LoVo (cell line): ENCODE data around the gene MFAP2.

ENCODE experiments used
- DNase-seq: peaks from one replicate; pipeline ENCODE4 v3.0.0-alpha.2; 2016; ENCODE audit warnings: low spot score

MFAP2 gene

DNA sequence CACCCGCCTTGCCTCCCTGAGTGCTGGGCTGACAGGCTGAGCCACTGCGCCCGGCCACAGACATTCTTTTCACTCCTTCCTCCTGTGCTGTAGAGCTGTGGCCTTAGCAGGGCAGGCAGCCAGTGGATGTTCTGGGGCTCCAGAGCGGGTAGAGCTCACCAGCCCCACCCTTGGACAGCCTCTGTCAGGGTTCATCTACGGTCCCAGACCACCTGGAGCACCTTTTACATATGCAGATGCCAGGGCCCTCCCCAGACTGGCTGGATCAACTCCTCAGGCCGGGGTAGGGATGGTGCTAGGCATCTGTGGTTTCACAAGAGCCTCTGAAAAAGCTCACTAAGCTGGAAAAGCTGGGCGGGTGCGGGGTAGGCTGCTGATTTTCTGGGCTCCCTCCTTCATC lies 26.7 kb upstream of the MFAP2 start:
- no peak for DNase-seq

DNA sequence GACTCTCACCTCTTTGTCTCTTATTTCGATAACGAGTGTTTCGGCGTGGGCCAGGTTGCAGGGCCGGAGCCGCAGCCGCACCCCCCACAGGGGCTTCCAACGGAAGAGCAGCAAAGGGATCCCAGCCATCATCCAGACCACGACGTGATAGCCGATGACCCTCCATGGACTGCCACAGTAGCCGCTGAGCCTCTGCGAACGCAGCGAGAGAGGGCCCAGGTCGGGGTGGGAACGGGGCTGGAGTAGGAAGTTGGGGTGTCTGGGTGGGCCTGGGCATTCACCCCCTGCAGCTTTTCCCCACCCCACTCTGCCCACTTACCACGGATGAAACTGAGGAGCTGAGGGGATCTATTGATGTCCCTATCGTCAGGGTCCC lies 24.9 kb upstream of the MFAP2 start:
- DNase-seq = no peak

DNA sequence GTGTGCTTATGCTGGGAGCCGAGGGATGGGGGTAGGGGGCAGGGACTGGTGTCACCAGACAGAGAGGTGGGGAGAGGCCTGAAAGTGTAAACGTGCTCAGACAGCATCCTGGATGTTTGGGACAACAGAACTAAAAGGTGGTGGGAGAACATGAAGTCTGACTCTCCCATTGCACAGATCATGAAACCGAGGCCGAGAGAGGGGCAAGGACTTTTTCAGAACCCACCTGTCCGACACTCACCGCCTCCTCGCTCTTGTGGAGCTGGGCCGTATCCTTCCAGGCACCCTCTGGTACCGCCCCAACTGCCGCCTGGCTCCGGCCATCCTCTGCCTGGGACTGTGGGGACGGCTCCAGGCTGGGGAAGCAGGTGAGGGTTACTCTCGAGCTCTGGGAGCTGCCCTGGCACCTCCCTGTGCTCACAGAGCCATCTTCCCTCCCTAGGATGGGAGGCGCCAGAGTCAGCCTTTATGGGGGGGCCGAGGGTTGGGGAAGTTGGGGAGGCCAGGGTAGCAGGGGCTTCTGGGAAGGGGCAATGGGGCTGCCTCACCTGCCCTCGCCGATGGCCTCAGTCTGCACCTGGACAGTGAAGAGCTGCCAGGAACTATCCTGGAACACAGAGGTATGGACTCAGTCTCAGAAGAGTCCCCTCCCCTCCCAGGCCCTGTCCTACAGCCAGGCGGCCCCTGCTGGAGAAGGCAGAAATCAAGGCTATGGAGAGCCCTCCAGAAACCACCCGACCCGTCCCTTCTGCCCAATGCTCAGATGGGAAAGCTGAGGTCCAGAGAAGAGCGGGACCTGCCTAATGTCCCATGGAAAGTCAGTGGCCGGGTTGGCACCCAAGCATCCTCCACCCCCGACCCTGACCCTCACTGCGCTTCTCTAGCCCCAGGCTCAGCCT lies 24.3 kb upstream of the MFAP2 start:
- DNase-seq = no peak

DNA sequence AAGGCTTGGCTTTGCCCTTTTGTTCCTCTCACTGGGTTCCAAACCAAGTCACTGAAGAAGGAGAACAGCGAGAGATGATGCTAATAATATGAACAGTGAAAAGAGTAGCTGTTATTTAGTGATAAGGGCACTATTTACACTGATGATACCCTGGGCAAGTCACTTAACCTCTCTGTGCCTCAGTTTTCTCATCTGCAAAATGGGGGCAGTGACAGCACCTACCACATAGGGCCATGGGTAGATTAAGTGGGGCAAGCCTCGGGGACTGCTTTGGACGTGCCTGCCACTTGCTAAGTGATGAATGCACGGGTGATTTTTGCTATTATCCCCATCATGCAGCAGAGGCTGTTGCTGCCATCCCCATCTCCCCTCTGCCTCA lies 22.1 kb upstream of the MFAP2 start:
- DNase-seq = no peak

DNA sequence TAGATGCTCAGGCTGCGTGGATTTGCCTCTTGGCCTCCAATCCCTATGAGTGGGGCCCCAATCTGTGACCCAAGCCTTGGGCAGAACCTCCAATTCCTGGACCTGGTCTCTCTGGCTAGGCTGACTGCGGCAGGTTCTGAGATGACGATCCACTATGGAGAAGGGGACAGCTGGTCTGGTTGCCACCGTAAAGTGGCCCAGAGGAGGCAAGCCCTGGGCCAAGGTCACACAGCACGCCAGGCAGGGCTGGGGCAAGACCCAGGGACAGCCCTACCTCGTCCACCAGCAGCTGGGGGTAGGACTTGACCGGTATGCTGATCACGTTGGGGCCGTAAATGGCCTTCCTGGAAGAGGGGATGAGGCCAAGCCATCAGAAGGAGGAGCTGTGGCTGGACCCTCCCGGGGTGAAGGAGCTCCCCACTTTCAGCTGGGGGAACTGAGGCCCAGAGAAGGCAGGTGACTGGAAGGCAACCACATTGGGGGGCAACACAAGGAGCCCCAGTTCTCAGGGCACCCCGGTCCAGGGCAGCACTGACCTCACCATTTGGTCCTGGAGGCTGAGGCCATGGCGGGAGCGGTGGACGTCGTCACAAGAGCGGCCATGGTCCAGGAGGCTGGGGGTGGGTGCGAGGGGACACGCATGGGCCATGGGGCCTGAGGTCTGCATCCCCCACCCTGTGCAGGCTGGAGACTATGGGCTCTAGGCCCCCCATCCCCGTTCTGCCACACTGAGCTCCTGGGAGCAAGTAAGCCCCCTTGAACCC lies 21.5 kb upstream of the MFAP2 start:
- DNase-seq = no peak

DNA sequence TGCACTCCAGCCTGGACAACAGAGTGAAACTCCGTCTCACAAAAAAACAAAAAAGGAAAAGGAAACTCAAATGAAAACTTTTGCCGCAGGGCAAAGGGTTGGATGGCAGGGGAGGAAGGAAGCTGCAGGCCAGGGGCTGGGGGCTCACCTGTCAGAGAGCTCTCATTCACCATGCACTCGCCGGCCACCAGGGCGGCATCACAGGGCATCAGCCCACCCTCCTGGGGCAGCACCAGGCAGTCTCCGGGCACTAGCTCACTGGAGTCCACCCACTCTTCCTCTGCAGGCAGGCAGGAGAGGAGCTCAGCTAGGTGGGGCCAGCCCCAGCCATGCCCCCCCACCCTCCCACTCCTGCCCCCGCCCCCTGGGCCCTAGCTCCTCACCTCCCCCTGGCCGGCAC lies 19.4 kb upstream of the MFAP2 start:
- DNase-seq = no peak

DNA sequence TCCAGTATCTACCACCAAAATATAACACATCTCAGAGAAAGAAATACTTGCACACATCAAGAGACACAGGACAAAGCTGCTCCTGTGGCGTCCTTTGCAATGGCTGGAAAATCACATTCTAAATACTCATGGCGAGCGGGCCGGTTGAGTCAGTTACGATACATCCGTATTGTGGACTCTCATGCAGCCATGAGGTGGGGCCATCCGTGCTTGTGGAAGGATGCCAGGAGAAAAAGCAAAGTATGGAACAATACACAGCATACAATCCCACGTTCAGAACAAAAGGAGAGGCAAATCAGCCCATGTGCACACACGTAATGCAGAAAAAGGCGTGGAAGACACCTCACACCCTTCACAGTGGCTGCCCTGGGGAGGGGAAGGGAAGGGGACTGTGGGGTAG lies 18.2 kb upstream of the MFAP2 start:
- no peak for DNase-seq

DNA sequence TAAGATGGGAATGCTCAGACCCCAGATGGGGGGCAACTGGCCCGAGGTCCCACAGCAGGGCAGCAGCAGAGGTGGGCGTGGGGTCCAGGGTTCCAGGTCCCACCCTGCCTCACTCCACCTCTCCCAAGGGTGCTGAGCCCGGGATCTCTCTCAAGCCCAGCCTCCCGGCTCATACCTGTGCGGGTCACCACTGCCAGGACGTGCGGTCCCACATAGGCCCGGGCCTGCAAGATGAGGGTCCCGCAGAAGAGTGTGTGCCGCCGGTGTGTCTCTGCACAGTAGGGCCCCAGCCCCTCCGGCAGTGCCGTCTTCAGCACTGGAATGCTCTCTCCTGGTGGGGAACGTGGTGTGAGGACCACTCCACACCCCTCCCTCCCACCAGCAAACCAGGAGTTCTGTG lies 16.4 kb upstream of the MFAP2 start:
- no peak for DNase-seq

DNA sequence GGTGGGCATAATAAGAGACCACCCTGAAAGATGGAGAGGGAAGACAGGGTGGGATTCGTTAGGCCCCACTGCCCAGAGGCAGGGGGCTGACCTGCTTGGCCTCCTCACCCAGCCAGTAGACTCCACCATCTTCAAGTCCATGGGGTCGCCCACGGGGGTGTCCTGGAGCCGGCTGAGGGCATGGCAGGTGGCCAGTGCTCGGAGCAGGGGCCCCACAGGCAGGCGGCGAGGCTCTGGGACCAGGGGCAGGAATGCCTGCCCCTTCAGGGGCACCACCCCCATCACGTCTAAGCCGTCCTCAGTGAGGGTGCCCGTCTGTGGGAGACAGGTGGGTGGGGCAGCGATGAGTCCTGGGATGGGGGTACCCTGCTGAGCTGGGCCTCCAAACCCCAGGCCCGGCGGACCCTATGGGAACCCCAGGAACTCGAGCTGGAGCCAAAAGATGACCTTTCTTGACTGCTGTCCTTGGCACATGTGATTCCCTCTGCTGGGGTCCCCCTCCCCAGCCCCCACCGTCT lies 13.2 kb upstream of the MFAP2 start:
- no peak for DNase-seq

DNA sequence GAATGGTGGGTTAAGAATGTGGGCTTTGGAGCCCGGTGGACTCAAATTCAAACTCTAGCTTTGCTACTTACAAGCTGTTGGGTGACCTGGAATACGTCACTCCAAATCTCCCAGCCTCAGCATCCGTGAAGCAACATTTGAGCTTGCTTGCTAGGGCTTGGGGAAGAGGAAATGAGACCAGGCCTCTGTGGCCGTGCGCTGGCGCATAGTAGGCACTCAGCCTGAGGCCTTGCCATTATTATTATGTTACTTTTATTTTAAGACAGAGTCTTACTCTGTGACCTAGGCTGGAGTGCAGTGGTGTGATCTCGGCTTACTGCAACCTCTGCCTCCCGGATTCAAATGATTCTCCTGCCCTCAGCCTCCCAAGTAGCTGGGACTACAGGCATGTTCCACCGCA lies 12.3 kb upstream of the MFAP2 start:
- DNase-seq = no peak

DNA sequence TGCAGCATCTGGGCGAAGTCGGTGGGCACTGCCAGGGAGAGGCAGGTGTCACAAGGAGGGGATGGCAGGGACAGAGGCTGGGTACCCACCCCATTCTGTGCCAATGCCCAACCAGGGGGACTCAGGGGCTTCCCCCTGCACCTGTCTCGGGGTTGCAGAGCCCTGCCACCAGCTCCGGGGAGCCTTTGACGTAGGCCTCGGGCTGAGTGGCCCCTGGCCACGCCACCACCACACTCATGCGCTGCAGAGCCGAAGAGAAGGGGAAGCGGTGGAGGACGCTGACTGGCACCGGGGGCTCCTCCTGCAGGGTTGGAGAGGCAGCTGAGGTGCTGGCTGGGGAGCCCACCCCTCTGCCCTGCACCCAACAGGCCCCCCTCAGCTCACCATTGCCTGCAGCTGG lies 11.7 kb upstream of the MFAP2 start:
- DNase-seq = no peak

DNA sequence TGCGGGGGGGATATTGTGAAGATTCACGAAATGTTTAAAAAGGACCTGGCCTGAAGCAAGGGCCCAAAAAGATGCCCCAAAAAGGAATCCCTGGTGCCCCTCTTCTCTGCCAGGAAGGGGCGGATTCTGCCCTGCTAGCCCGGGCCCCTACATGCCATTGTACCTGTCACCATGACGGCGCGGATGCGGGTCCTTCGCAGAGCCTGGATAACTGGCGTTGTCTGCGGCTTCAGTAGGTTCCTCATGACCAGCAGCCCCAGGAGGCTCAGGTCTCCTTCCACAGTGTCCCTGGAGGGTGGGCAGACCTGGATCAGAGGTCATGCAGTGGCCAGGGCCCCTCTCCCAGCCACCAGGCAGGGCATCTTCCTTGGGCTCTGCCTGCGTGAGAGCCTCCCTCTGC lies 11.2 kb upstream of the MFAP2 start:
- no peak for DNase-seq

DNA sequence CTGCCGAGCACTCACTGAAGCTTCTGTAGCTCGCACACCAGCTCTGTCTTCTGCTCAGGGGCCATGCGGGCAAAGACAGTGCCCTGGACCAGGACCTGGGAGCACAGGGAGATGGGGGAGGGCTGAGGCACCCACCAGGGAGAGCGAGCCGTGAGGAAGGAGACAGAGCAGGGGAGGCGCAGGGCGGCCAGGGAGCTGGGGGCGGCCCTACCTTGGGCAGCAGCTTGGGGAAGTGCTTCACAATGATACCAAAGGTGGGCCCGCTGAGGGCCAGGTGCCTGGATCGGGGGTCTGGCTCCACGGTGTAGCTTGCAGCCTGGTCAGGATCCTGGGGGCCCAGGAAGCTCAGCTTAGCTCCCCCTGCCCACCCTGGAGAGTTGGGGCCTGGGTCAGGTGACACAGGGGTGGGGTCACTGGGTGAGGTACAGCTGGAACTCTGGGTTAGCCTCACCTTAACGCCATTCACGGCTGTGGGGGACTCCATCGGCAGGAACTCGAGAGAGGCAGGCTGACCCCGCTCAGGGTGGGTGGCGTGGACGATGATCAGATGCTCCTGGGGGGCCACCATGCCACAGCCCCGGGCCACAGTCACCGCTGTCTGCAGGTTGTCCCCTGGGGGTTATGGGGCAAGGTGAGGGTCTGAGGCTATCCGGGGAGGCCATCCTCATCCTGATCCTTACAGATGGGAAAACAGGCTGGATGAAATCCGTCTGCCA lies 9.4 kb upstream of the MFAP2 start:
- DNase-seq = no peak

DNA sequence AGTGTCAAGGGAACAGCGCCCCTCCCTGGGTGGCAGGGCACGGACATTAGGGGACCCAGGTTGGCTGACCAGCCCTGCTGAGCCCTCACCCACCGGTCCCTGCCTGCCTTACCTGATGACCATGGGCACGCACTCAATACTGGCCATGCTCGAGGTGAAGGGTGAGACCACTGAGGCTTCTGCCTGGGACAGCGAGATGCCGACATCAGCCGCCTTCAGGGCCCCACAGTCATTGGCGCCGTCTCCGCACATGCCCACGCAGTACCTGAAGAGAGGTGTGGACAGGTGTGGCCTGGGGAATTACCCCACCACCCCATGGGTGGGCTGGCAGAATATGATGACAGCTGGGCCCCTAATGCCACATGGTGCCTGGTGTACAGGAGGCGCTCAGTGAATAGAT lies 7.8 kb upstream of the MFAP2 start:
- no peak for DNase-seq

DNA sequence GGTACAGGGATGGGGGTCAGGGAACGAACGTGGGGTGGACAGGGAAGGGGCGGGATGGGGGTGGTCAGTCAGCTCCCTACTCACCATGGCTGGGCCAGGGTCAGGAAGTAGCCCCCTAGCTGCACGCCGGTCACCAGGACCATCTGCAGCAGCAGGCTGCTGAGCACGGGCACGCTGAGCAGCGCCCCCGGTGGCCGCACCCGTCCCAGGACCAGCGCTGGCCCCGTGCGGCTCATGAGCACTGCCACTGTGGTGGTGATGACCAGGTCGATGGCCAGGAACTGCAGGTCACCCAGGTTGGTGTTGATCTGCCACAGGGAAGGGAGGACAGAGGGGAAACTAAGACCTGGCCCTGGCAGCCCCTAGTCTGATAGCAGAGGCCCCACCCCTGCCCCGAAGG lies 6.5 kb upstream of the MFAP2 start:
- DNase-seq = no peak

DNA sequence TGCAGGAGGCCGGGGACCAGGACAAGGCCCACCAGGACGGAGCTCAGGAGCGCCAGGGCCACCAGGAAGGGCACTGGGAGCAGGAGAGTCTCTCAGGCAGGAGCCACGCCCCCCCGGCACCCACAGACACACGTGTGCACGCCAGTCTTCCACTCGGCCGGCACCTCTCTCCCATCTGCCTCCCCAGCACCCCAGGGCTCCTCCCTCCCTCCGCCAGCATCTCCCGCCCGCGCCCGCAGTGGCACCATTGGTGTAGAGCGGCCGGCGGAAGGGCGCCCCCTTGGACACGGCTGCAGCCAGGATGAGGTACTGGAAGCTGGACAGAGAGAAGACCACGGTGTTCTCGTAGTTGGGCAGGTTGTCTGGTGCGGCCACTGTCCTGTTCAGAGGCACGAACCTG lies 6.1 kb upstream of the MFAP2 start:
- DNase-seq = no peak

DNA sequence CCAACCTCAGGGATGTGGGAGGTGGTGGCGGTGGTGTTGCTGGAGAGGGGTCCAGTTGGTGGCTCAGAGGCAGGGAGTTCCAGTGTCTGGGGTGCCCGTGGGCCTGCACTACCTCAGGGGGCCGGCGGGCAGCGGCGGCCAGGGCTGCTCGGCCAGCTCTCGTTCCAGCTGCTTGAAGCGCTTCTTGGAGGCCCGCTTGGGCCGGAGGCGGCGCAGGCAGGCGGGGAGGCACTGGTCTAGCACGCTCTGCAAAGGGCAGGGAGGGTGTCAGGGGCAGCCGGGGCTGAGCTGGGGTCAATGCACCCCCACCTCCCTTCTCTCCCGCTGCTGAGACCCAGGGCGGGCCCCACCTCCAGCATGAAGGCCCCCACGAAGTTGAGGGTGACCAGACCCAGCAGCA lies 5.7 kb upstream of the MFAP2 start:
- no peak for DNase-seq

DNA sequence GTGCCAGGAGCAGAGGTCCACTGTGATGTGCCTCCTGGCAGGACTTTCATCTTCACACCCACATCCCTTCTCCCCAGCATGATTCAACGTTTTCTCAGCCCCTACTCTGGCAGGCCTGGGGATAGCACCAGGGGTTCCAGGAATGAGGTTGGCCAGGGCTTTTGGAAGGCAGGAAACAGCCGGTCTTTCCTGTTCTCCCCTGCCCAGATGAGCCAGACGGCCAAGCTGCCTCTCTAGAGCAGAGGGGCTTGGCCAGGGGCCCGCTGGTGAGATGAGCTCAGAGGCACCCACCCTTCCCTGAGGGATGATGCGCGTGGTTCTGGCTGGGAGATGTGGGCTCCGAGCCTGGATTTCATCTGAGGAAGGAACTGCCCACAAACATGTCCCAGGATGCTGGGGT lies 4.3 kb upstream of the MFAP2 start:
- no peak for DNase-seq

DNA sequence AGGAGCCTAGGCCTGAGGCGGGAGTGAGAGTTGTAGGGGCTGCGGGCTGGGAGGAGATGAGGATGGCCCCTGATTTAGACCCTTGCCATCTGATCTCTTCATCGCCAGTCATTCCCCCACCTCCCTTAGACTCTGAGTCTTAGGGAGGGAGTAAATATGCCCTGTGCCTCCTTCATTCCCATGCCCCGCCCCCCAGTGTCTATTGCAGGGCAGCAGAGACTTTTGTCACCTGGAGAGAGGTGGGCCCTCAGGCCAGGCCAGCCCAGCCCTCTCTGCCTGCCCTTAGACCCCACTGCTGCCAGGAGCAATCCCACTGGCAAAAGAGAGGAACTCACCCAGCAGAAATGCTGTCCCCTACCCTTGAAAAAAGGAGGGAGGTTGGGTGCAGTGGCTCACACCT lies 3.2 kb upstream of the MFAP2 start:
- no peak for DNase-seq

DNA sequence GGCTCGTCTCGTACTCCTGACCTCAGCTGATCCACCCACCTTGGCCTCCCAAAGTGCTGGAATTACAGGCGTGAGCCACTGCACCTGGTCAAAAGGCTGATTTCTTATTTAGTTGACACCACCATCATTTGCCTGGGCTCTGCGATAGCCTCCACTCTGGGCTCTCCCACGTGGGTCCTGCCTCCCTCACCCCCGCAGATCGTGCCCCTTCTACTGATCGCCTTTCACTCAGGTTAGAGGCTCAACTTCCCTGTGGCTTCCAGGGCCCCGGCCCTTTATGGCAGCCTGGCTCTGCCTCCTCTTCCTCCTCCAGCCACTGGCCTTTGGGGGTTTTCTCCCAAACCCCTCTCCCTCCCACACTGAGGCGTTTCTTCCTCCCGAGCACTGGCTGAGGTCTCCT lies 2.5 kb upstream of the MFAP2 start:
- no peak for DNase-seq

DNA sequence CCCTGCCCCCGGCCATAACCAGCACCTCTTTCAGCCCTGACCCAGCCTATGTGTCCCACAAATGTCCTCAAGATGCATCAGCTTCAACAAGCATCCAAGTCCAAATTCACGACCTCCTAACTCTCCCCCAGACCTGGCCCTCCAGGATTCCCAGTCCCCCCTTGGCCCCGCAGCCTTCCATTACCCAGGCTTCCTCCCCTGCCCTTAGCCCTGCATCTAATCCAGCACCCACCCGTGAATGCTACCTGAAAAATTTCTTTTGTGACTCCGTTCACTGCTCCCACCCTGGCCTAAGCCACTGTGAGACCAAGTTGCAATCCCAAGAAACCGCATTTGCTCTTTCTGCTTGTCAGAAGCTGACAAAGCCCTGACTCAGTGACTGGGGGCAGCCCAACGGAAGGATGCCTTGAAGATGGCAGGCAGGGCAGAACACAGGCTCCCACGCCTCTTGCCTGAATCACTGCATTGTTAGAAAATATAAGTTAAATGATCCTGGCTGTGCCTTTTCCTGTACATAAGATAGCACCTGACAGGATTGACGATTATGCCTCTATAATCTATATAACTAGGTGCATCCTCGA lies 939 bp upstream of the MFAP2 start:
- no peak for DNase-seq
